Measurements from ENCODE around the gene TBATA.
"Not testable (repeated sequence)": the region's sequence is repeated elsewhere in the genome, so short reads cannot be mapped to it uniquely, and the experiment has no call there.

The TBATA gene

GRCh38 chr10:70773965-70774809 lies 11.0 kb downstream of the TBATA start:
- Histone ChIP-seq H3K4me3 (ENCODE audit: severe bottlenecking) (no peak overlapping the region), H3K27ac (ENCODE audit: poor library complexity, severe bottlenecking) (no peak overlapping the region), H3K27me3 (ENCODE audit: insufficient read depth, poor library complexity, severe bottlenecking) (no peaks in the 10 kb centered on the region), H3K9me3 (ENCODE audit: severe bottlenecking) (no peaks in the 10 kb centered on the region), H3K4me1 (ENCODE audit: insufficient read depth, poor library complexity, severe bottlenecking) (no peaks in the 10 kb centered on the region), H3K36me3 (ENCODE audit: low read depth) (no peaks in the 10 kb centered on the region)
- ATAC-seq (ENCODE audit: low read depth): no peak
- TF ChIP-seq CTCF (IDR thresholded peaks at IDR 0.05; ENCODE audit: poor library complexity, severe bottlenecking): no peak
- no peak for DNase-seq (ENCODE audit: low spot score)

GRCh38 chr10:70773461-70773860 lies 11.7 kb downstream of the TBATA start:
- Histone ChIP-seq H3K9me3 (ENCODE audit: severe bottlenecking) (no peaks in the 10 kb centered on the region), H3K36me3 (ENCODE audit: low read depth) (no peaks in the 10 kb centered on the region), H3K27ac (ENCODE audit: poor library complexity, severe bottlenecking) (no peak overlapping the region), H3K4me1 (ENCODE audit: insufficient read depth, poor library complexity, severe bottlenecking) (no peaks in the 10 kb centered on the region), H3K27me3 (ENCODE audit: insufficient read depth, poor library complexity, severe bottlenecking) (no peaks in the 10 kb centered on the region), H3K4me3 (ENCODE audit: severe bottlenecking) (no peak overlapping the region)
- DNase-seq (ENCODE audit: low spot score) (no peak), ATAC-seq (ENCODE audit: low read depth) (no peak)
- no peak for TF ChIP-seq CTCF (IDR thresholded peaks at IDR 0.05; ENCODE audit: poor library complexity, severe bottlenecking)

- H3K4me1 ChIP-seq (ENCODE audit: insufficient read depth, poor library complexity, severe bottlenecking): no peaks in the 10 kb centered on the region
- TF ChIP-seq CTCF (IDR thresholded peaks at IDR 0.05; ENCODE audit: poor library complexity, severe bottlenecking): no peak
- H3K27ac ChIP-seq (ENCODE audit: poor library complexity, severe bottlenecking): no peak overlapping the region
- DNase-seq (ENCODE audit: low spot score) (no peak), ATAC-seq (ENCODE audit: low read depth) (no peak)
- H3K9me3 ChIP-seq (ENCODE audit: severe bottlenecking): no peaks in the 10 kb centered on the region
- H3K36me3 ChIP-seq (ENCODE audit: low read depth): no peaks in the 10 kb centered on the region
- H3K27me3 ChIP-seq (ENCODE audit: insufficient read depth, poor library complexity, severe bottlenecking): no peaks in the 10 kb centered on the region
- H3K4me3 ChIP-seq (ENCODE audit: severe bottlenecking): no peak overlapping the region
Measured at GRCh38 chr10:70772627-70773026, 12.6 kb downstream of the TBATA start.

GRCh38 chr10:70771311-70772194 lies 13.6 kb downstream of the TBATA start:
- no peaks in the 10 kb centered on the region for H3K27me3 ChIP-seq (ENCODE audit: insufficient read depth, poor library complexity, severe bottlenecking)
- no peaks in the 10 kb centered on the region for H3K36me3 ChIP-seq (ENCODE audit: low read depth)
- DNase-seq (ENCODE audit: low spot score) (no peak), ATAC-seq (ENCODE audit: low read depth) (no peak)
- H3K4me3 ChIP-seq (ENCODE audit: severe bottlenecking): no peak overlapping the region
- no peaks in the 10 kb centered on the region for H3K9me3 ChIP-seq (ENCODE audit: severe bottlenecking)
- no peaks in the 10 kb centered on the region for H3K4me1 ChIP-seq (ENCODE audit: insufficient read depth, poor library complexity, severe bottlenecking)
- TF ChIP-seq CTCF (IDR thresholded peaks at IDR 0.05; ENCODE audit: poor library complexity, severe bottlenecking): no peak
- no peak overlapping the region for H3K27ac ChIP-seq (ENCODE audit: poor library complexity, severe bottlenecking)

GRCh38 chr10:70770516-70770915 lies 14.7 kb downstream of the TBATA start:
- H3K27me3 ChIP-seq (ENCODE audit: insufficient read depth, poor library complexity, severe bottlenecking); ATAC-seq (ENCODE audit: low read depth); H3K4me1 ChIP-seq (ENCODE audit: insufficient read depth, poor library complexity, severe bottlenecking); H3K36me3 ChIP-seq (ENCODE audit: low read depth); H3K9me3 ChIP-seq (ENCODE audit: severe bottlenecking); H3K27ac ChIP-seq (ENCODE audit: poor library complexity, severe bottlenecking); DNase-seq (ENCODE audit: low spot score); H3K4me3 ChIP-seq (ENCODE audit: severe bottlenecking): not testable (repeated sequence)

All from RWPE2 (cell line).